ENCODE results near the gene TLCD2. TPM values are rescaled to one million over a fixed set of nuclear protein-coding genes. Genes with fewer than 3 reads are reported as not detected.
A peak's percentile ranks its signal among the peaks of the same experiment; 100 is the strongest.
"Not testable (repeated sequence)": the region's sequence is repeated elsewhere in the genome, so short reads cannot be mapped to it uniquely, and the experiment has no call there.

The TLCD2 gene
- total RNA-seq, 1 donor from 2014 or later = 7.5 TPM

GRCh38 chr17:1724869-1725641 lies 14.9 kb upstream of the TLCD2 start:
- peak overlapping the region; percentile 82 to 84 for H3K27ac ChIP-seq
- H3K36me3 ChIP-seq = peaks cover 13 to 26% of the 10 kb centered on the region in 2 donors
- no peaks in the 10 kb centered on the region for H3K27me3 ChIP-seq
- intact Hi-C loops (cut with DNase I) = loop anchor here (2.0 kb wide), 3 partner anchors 60 to 140 kb away; partner anchors contain the start of gene RPA1
- peaks cover 8 to 18% of the 10 kb centered on the region in 2 donors for H3K4me1 ChIP-seq
- no peak for DNase-seq (ENCODE audit: low spot score in 2 of 2)
- TF ChIP-seq, protein P1, sequence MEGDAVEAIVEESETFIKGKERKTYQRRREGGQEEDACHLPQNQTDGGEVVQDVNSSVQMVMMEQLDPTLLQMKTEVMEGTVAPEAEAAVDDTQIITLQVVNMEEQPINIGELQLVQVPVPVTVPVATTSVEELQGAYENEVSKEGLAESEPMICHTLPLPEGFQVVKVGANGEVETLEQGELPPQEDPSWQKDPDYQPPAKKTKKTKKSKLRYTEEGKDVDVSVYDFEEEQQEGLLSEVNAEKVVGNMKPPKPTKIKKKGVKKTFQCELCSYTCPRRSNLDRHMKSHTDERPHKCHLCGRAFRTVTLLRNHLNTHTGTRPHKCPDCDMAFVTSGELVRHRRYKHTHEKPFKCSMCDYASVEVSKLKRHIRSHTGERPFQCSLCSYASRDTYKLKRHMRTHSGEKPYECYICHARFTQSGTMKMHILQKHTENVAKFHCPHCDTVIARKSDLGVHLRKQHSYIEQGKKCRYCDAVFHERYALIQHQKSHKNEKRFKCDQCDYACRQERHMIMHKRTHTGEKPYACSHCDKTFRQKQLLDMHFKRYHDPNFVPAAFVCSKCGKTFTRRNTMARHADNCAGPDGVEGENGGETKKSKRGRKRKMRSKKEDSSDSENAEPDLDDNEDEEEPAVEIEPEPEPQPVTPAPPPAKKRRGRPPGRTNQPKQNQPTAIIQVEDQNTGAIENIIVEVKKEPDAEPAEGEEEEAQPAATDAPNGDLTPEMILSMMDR (IDR thresholded peaks at IDR 0.05) = peak in 2 of 3 experiments; percentile 12 to 15
- H3K4me3 ChIP-seq = peak overlapping the region; percentile 65 to 91
- H3K9me3 ChIP-seq = no peaks in the 10 kb centered on the region

DNA sequence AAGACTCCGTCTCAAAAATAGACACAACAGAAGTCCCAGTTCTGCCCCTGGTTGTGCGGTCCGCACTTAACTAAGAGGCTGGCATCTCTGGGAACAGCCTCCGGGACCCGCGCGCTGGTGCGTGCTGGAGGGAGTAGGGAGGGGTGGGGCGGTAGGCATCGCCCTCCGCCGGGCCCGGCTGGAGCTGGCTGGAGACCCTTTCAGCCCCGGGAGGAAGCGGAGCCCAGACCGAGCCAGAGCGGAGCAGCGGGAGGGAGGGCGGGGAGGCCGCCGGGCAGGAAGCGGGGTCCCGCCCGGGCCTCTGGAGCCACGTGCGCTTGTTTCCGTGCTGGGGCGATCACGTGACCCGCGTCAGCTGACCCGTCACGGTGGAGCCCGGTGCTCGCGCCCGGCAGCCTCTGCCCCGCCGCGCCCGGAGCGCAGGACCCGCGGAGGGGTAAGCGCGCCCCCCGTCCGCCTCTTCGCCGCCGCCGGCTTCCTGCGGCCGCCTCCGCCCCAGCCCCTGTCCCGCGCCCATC lies 14.2 kb upstream of the TLCD2 start, which contains the start of gene WDR81:
TSS of gene WDR81 (plus strand) at position 354 of the 518 bp plus-strand sequence. CDS start 256 bp downstream, outside the sequence.
- no peaks in the 10 kb centered on the region for H3K27me3 ChIP-seq
- H3K9me3 ChIP-seq = no peaks in the 10 kb centered on the region
- H3K27ac ChIP-seq = peak within 1 kb of the TSS; percentile 82 to 84
- intact Hi-C loops (cut with DNase I) = loop anchor here (2.0 kb wide), 3 partner anchors 60 to 140 kb away; partner anchors contain the start of gene RPA1
- TF ChIP-seq, protein P1 (IDR thresholded peaks at IDR 0.05) = no peak
- peak; percentile 57 to 93 for DNase-seq (ENCODE audit: low spot score in 2 of 2)
- peak within 1 kb of the TSS; percentile 65 to 91 for H3K4me3 ChIP-seq
- peaks cover 13 to 26% of the 10 kb centered on the region in 2 donors for H3K36me3 ChIP-seq
- H3K4me1 ChIP-seq = peaks cover 8 to 18% of the 10 kb centered on the region in 2 donors

GRCh38 chr17:1722022-1722421 lies 11.8 kb upstream of the TLCD2 start:
- H3K4me3 ChIP-seq; H3K36me3 ChIP-seq; H3K9me3 ChIP-seq; H3K27me3 ChIP-seq; DNase-seq (ENCODE audit: low spot score in 2 of 2); intact Hi-C loops (cut with DNase I): not testable (repeated sequence)
- peak overlapping the region in 1 of 2 donors; percentile 82 for H3K27ac ChIP-seq
- H3K4me1 ChIP-seq = peaks cover 8 to 28% of the 10 kb centered on the region in 2 donors

DNA sequence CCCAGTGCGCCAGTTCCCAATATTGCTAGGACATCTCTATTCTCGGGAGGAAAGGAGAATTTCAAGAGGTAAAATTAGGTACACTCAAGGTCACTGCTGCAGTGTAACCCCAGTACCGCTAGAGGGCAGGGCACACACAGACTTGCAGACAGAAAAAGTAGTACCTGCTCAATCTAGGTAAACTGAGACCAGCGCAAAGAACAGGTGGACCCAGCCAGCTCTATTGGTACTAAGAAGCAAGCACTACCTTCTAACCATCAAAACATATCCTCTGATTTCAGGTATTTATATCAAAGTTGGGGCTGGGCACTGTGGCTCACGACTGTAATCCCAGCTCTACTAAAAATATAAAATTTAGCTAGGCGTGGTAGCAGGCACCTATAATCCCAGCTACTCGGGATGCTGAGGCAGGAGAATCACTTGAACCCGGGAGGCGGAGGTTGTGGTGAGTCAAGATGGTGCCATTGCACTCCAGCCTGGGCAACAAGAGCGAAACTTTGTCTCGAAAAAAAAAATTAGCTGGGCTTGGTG lies 10.7 kb upstream of the TLCD2 start:
- TF ChIP-seq, protein P1 (IDR thresholded peaks at IDR 0.05) = peak; percentile 90 to 97 (median 95)
- peaks cover 8 to 28% of the 10 kb centered on the region in 2 donors for H3K4me1 ChIP-seq
- no peak overlapping the region for H3K27ac ChIP-seq

DNA sequence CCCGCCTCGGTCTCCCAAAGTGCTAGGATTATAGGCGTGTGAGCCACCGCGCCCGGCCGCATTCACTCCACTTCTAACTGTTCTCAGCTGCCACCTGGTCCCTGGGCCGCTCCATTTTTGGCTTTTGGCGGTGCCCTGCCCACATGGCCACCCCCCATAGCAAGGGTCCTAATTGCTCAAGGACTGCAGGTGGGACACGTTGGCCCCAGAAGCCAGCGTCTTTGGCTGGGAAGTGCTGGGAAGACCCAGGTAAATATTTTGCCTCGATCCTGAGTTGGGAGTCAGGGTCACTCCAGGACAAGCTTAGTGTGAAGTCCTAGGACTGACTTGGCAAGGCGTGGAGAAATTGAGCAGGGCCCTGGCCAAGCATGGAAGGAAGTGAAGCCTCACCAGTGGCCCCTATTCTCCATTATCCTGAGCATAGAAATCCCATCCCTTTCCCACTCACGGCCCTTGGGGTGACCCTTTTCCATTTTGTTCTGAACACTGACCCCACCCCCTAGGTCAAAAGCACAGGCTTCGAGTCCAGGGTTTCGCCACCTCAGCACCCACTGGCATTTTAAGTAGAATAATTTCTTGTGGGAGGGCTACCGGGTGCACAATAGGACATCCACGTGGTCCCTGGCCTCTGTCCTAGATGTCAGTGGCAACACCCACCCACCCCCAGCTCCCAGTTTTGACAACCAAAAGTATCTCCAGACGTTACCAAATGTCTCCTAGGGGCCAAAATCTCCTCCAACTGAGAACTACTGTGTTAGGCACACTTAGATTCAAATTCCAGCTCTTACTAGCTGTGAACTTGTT lies 8.4 kb upstream of the TLCD2 start:
- Histone ChIP-seq H3K36me3 (peaks cover 5 to 12% of the 10 kb centered on the region in 2 donors), H3K9me3 (no peaks in the 10 kb centered on the region), H3K4me3 (peak overlapping the region in 1 of 2 donors; percentile 79), H3K27me3 (no peaks in the 10 kb centered on the region), H3K27ac (peak overlapping the region; percentile 99 to 100), H3K4me1 (peaks cover 8 to 20% of the 10 kb centered on the region in 2 donors)
- intact Hi-C loops (cut with DNase I) = loop anchor here (5.0 to 10.0 kb wide), 5 partner anchors 141 to 684 kb away; partner anchors contain the start of genes MNT, OVCA2 and PITPNA
- DNase-seq (ENCODE audit: low spot score in 2 of 2) = no peak
- TF ChIP-seq, protein P1 (IDR thresholded peaks at IDR 0.05) = no peak

More for the DNA sequence above, 10.7 kb upstream of the TLCD2 start:
- H3K4me3 ChIP-seq = no peak overlapping the region
- no peaks in the 10 kb centered on the region for H3K27me3 ChIP-seq
- no peak for DNase-seq (ENCODE audit: low spot score in 2 of 2)
- intact Hi-C loops (cut with DNase I) = loop anchor here (1.0 kb wide), 1 partner anchor 62 kb away; no protein-coding TSS in a partner anchor
- no peaks in the 10 kb centered on the region for H3K9me3 ChIP-seq
- H3K36me3 ChIP-seq = no peaks in the 10 kb centered on the region

Measured in ascending aorta (tissue), 2 donors.